GM10248 (cell line): Measurements from ENCODE around the gene PTX4.

Experiments
- CTCF ChIA-PET: fragments of 300-600 bp; sonication (Branson Sonifier 250); formaldehyde crosslinking; extraction: SDS; loops from one replicate; lab custom pipeline; 2021; ENCODE audit warnings: antibody characterized with exemption; lab: Yijun Ruan, JAX
- POLR2A ChIA-PET: fragments of 350-650 bp; sonication (Branson Sonifier 250); formaldehyde crosslinking; extraction: SDS; loops from one replicate; lab custom pipeline; 2020; ENCODE audit warnings: antibody characterized with exemption; lab: Yijun Ruan, JAX
- DNase-seq: peaks from one replicate; pipeline ENCODE4 v3.0.0; 2012; ENCODE audit errors: extremely low spot score
- TF ChIP-seq, protein P1 (sequence below): IDR thresholded peaks from 2 replicates; pipeline ENCODE4 v1.5.1; 2012; ENCODE audit warnings: mild to moderate bottlenecking, low read depth; ENCODE audit errors: extremely low read depth, missing control alignments, control extremely low read depth

PTX4 gene

DNA sequence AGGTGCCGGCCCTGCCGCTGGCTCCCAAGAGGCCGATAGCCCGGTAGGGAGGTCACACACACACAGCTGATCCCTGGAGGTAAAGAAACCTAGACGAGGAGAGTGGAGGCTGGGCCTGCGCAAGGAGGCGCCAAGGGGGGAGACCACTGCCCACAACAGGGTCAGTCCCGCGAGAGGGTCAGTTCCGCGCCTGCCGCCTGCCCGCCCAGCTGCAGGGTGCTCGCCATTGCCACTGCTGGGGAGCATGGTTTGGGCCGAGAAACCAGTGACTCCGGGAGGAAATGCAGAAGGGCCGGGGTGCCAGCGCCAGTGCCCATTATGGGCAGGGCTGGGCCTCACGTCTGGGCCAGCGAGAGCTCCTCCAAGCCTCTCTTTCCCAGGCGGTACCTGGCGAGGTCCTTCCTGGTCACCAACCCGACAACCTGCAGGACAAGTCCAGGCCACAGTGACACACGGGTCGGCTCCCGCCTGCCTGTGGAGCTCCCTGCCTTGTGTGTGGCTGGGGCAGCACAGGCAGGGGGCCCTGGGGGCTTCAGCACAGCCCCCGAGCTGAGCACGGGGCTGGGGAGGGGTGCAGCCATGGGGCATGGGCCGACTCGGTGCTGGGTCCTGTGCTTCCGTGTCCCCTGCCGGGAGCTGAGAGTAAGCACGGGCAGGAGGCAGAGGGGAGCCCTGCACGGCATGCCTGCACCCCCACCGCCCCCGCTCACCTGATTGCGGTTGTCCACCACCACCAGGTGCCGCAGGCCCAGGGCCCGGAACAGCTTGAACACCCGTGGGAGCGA lies 42.3 kb downstream of the PTX4 start:
- DNase-seq: no peak
- CTCF ChIA-PET: interaction anchor here (1.4 kb wide), 1 partner anchor 13 kb away, joined by 3 read pairs; no protein-coding TSS in a partner anchor
- TF ChIP-seq, protein P1, sequence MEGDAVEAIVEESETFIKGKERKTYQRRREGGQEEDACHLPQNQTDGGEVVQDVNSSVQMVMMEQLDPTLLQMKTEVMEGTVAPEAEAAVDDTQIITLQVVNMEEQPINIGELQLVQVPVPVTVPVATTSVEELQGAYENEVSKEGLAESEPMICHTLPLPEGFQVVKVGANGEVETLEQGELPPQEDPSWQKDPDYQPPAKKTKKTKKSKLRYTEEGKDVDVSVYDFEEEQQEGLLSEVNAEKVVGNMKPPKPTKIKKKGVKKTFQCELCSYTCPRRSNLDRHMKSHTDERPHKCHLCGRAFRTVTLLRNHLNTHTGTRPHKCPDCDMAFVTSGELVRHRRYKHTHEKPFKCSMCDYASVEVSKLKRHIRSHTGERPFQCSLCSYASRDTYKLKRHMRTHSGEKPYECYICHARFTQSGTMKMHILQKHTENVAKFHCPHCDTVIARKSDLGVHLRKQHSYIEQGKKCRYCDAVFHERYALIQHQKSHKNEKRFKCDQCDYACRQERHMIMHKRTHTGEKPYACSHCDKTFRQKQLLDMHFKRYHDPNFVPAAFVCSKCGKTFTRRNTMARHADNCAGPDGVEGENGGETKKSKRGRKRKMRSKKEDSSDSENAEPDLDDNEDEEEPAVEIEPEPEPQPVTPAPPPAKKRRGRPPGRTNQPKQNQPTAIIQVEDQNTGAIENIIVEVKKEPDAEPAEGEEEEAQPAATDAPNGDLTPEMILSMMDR: no peak
- POLR2A ChIA-PET: no interaction called here

DNA sequence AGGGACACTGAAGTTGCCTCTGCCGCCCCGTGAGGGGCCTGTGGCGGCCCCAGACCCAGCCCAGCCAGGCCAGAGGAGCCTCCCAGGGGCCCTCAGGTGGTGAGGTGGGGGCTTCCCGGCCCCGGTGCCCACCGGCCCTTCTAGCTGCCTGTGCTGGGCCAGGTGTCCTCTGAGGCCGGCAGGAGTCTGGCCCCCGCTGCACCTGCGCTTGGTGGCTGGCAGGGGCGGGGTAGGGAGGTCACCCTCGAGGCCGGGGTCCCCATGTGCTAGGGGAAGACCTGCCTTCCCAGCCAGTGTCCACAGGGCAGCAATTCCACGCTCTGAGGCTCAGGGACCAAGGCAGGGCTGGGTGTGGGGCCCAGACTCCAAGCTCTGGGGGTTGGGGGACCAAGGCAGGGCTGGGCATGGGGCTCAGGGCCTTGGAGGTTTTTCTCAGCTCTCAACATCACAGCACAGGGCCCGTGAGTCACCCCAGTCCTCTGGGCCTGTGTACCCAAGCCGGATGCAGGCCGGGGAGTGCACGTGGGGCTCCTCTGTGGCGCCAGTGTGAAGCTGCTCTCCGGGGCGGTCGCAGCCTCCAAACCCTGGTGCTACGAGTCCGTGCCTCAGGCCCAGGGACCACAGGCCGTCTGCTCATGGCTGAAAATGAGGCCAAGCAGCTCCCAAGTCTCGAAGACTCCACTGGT lies 43.1 kb downstream of the PTX4 start:
- TF ChIP-seq, protein P1: no peak
- CTCF ChIA-PET: interaction anchor here (1.4 kb wide), 1 partner anchor 12 kb away, joined by 3 read pairs; no protein-coding TSS in a partner anchor
- no peak for DNase-seq
- POLR2A ChIA-PET: no interaction called here

- ChIA-PET POLR2A (no interaction called here), CTCF (no interaction called here)
- DNase-seq: no peak
- TF ChIP-seq, protein P1: no peak
Observed at GRCh38 chr16:1444730-1445517, 43.8 kb downstream of the PTX4 start.

- CTCF ChIA-PET: interaction anchor here (3.2 kb wide), 1 partner anchor 15 kb away, joined by 9 read pairs; no protein-coding TSS in a partner anchor
- POLR2A ChIA-PET: no interaction called here
- TF ChIP-seq, protein P1: no peak
- no peak for DNase-seq
Observed at GRCh38 chr16:1443980-1444729, 44.6 kb downstream of the PTX4 start, which contains the start of gene CCDC154. Gene CCDC154 (minus strand): TSS chr16:1444556. CDS start chr16:1444322, 234 bp downstream.

DNA sequence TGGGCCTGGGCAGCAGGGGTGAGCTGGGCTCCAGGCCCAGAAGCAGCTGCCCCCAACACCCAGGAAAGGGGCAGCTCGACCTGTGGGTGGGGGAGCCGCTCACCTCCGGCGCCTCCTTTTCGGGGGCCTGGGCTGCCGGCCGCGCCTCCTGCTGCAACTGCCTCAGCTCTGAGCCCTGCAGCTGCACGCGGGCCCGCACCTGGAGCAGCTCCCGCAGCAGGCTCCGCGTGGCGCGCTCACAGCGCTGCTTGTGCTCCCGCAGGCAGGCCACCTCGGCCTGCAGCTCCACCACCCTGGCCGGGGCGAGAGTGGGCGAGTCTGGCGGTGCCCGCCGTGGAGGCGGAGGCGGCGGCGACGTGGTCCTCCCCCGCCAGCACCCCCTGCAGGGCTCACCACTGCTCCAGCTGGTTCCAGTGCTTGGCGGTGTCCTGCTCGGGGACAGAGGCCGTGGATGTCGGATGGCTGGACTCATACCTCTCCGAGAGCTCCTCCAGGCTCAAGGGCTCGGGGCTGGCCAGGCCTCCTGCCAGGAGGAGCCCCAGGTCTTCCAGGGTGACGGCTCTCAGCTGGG lies 45.3 kb downstream of the PTX4 start:
- TF ChIP-seq, protein P1: no peak
- ChIA-PET CTCF (interaction anchor here (3.2 kb wide), 1 partner anchor 14 kb away, joined by 9 read pairs; no protein-coding TSS in a partner anchor), POLR2A (no interaction called here)
- DNase-seq: no peak
